HG02938 (cell line): ENCODE measurements around the gene TAF15.
A peak's percentile ranks its signal among the peaks of the same experiment; 100 is the strongest.

Experiments used
- ATAC-seq: cut with Tn5 transposase; IDR thresholded peaks from one replicate; pipeline ENCODE4 v1.9.1; 2021; ENCODE audit warnings: mild to moderate bottlenecking, moderate library complexity; ENCODE audit not compliant: unreplicated experiment

The TAF15 gene

GRCh38 chr17:35870906-35871819 lies 61.9 kb downstream of the TAF15 start:
- ATAC-seq = no peak

DNA sequence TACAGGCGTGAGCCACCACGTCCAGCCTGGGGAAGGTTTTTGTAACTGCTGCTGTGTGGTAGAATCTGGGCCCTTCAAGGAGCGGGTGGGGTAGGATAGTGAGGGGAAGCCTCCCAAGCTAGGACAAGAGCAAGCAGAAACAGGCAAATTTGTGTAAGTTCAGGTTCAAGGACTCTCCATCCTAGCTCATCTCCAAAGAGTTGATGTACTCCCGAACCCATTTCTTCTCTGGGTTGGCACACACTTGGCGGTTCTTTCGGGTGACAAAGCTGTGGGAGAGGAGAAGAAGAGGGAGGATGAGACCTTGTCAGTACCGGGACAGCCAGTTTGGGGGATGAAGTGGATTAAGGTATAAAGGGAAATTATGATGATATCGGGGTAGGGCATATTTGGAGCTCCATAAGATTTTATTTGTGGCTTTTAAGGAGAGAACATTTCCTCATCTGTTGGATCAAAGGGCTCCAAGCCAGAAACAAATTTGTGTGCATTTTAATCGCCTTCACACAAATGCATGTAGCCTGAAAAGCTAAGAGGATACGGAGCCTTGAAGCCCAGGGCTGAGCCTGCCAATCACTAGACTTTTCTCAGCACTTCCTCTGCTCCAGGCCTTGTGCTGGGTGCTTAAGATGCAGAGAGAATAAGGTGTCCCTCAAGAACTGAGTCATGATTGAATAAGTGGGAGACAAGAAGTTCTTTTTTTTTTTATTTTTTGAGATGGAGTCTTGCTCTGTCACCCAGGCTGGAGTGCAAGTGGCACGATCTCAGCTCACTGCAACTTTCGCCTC lies 63.1 kb downstream of the TAF15 start:
- ATAC-seq = no peak

DNA sequence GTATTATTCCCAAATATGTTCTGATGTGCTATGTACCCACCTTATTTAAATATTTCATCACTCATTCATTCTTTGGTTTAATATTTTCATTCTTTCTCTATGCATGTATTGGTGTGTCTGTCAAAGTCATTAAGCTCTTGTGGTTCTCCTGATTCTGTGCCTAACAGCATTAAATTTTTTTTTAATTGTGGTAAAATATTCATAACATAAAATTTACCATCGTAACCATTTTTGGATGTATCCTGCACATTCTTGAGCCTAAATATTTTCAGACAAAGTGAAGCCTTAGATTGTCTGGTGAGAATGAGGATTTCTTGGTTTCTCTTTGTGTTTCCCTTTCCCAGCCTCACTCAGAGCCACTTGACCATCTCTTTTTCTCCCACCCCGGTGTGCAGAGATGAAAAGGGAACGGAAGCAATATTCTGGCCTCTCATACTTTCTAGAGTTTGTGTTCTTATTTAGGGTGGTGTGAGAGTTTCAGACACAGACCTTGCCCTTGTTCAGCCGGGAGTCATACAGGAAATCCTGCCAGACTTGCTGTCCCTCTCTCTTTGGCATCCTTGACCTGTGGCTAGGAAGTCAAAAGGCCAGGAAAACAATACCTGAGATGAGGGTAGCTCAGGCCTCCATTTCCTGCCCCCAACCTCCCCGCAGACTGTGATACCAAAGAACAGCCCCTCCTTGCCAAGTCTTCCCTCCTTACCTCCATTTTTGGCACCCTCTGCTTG lies 66.0 kb downstream of the TAF15 start:
- ATAC-seq = no peak

- ATAC-seq = no peak
Measured at GRCh38 chr17:35875800-35876139, 66.5 kb downstream of the TAF15 start.

DNA sequence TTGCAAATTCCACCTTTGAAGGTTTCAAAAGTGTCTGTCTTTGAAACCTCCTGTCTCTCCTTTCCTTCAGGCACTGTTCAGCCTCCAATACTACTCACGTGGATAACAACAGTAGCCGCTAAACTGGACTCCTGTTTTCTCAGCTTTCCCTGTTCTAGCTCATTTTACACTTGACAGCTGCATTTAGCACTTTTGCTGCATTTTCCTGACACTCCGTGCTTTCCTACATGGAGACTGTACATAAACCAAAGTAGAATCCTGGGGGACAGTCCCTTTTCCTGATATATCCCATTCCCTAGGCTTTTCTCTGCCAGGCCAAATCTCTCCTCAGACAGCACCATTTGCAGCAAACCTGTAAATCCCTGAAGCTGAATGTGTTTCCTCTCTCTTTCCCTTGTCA lies 67.2 kb downstream of the TAF15 start:
- ATAC-seq = no peak

DNA sequence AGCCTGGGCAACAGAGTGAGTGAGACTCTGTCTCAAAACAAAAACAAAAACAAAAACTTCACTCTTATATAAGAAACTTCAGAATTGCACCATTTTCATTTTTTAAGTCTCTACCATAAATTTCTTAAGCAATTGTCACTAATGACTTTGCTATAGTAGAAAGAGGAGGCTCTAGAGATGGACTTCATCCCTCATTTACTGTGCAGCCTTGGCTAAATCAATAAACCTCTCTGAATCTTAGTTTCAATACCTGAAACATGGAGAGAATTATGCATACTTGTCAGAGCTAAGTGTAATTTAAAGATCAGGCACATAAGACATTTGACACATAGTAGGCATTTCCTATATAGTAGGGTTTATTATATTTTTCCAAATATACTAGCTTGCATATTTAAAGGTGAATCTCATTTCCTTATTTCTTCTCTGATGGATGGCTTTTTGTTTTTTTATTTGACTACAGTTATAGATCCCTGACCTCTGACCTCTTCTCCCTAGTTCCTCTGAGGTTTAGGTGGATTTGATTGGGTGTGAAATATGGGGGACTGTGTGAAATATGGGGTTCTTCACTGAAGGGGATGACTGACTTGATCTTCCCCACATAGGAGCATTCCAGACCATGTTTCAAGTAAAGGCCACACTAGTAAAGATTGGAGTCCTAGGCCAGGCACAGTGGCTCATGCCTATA lies 68.2 kb downstream of the TAF15 start:
- ATAC-seq = no peak

DNA sequence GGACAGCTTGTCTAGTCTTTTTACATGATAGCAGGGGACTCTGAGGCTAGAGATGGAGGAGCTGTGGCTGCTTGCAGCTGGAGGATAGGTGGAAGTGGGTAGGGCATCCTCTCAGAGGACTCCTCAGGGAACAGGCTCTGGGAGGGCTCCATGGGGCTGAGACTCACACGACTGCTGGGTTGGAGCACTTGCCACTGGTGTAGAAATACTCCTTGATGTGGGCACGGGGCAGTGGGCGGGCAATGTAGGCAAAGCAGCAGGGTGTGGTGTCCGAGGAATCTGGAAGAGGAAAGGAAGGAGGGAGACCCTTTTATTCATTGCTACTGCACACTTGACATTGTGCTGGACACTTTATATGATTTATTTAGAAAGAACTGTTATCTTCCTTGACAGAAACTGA lies 69.1 kb downstream of the TAF15 start:
- ATAC-seq = no peak

GRCh38 chr17:35879773-35880654 lies 70.7 kb downstream of the TAF15 start, which contains the start of gene CCL5:
CCL5 (minus strand) TSS chr17:35880360.
- peak; percentile 79 for ATAC-seq

DNA sequence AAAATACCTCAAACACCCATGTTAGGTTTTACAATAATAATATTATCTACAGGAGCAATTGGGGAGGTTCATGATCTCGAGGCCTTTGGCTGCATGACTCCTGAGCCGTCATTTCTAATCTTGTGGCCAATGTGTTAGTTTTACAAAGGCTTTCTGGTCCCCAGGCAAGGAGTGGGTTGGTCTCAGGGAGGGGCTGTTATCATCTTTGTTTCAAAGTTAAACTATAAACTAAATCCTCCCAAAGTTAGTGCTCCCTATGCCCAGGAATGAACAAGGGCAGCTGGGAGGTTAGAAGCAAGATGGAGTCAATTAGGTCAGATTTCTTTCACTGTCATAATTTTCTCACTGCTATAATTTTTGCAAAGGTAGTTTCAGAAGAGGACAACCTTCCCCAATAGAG lies 80.0 kb downstream of the TAF15 start:
- no peak for ATAC-seq

DNA sequence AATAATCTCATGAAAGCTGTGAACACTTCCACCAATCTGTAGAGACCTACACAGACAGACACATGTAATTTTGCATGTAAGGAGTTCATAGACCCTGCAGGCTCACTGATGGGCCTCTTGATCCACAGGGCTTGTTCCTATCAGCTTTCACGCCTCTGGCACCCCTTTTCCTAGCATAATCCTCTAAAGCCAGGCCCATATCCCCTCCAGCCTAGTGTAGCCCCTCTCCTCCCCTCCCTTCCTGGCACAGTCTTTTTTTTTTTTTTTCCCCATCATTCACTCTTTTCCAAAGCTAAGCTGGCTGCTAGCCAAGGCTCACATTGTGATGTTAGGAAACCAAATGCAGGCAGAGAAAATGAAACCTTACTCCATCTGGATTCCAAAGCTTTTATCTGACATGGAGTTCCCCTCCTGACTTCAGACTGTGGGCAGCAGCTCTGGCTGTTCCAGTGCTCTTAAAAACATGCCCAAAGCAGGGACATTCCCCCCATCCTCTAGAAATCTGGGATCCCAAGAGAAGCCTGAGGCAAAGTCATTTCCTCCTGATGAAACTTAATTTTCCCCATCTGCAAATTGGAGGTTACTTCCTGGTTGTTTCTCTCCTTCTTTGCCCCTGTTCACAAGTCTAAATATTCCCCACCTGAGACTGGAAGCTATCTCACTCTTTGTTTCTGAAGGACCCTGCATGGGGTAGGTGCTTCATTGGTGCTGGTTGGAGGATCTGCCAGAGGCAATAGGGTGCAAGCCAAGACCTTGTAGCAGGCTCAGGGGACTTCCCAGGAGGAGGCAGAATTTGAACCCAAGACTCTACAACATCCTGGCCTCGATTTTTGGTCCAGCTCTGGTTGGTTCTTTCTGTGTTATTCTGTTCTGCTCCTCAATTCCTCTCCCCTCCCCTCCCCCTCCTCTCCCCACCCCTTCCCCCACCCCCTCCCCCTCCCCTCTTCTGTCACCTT lies 80.8 kb downstream of the TAF15 start:
- ATAC-seq = no peak

DNA sequence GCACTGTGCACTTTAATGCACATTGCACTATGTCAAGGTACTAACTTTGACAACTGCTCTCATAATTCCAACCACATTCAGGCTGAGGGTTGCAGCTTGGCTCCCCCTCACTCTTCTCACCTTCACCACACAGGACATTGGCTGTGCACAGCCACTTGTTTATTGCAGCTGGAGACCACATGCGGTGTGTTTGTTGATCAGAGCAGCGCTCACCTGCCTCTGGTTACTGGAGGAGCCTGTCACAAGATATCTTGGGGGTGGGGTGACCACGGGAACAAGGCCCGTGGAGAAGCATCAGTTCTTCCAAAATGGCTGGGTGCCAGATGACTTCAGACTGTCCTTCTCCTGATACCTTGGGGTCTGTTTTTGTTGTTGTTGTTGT lies 81.5 kb downstream of the TAF15 start:
- no peak for ATAC-seq

GRCh38 chr17:35891269-35891668 lies 82.0 kb downstream of the TAF15 start:
- no peak for ATAC-seq

DNA sequence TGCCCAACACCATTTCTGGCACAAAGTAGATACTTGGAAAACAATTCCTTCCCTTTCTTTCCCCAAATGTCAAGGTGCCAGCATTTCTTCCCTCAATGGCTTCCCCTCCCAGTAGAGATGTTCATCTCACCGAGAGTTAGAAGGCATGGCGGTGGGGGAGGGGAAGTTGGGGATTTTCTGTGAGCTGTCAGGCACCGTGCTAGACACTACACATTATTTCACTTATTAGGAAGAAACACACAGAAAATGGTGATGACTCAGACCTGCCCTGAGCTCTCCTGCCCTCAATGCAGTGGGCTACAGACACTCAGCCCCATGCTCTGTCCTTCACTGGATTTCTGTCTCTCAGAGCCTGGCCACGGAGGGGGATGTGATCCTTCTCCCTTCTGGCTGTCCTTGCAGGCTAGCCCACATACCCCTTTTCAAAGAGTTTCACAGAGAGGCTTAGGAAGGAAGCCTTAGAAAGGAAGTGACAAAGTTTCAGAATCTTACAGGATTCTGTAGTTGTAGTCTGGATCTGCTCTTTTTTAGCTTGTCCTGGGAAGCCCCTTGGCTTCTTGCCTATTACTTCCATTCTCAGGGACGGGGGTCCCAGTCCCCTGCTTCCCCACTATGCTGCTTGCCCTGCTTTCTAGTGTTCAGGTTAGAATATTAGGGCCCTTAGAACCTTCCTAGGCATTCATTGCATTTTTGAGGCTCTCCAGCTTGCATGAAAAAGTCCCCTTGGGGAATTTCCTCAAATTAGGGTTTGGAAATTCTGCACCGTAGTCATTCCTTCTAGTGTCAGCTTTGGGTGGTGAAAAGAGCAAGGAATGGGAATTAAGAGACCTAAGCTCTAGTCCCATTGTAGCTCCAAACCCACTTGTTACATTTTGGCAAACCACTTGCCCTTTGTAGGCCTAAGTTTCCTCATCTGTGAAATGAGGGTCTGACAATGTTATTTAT lies 83.1 kb downstream of the TAF15 start:
- ATAC-seq = no peak

- no peak for ATAC-seq
Measured at GRCh38 chr17:35893751-35894150, 84.5 kb downstream of the TAF15 start.

DNA sequence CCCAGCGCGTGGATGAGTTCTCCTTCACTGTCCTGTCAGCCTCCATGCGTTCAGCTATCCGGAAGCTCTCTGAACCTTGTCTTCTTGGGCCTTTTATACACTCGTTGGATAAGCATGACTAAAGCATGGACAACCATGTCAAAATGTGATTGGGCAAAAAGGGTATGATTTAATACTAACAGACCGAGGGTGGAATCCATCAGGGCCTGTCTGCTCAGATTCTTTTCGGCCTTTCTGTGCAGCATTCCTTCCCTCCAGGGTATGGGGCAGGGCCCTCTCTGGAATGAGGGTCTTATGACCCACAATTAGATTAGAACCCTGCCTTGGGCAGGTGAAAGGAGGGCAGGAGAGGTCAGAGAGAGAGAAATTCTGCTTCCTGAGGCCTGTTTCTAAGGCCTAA lies 84.9 kb downstream of the TAF15 start:
- ATAC-seq = no peak

GRCh38 chr17:35895636-35896587 lies 86.6 kb downstream of the TAF15 start:
- no peak for ATAC-seq
